Right lobe of liver (tissue), 4 donors: ENCODE results near the gene SHC3.

Experiments used
- CTCF ChIP-seq, 4 donors: fragments of 200-600 bp in 3 of 4; fragments of 450-650 bp in 1 of 4; IDR thresholded peaks; one replicate each; pipeline versions ENCODE4 v1.5.1 to v1.8.0; 2016 to 2022; ENCODE audit warnings: antibody characterized with exemption in 4 of 4, mild to moderate bottlenecking in 2 of 4
- POLR2A ChIP-seq: fragments of 450-650 bp; IDR thresholded peaks from one replicate; pipeline ENCODE4 v1.6.1; 2017; ENCODE audit warnings: antibody characterized with exemption, mild to moderate bottlenecking
- donor health status: DM: no; HTN: no; CAD: no.
- donor health status: DM: no; HTN: no; CAD: no.
- donor health status: DM: no; HTN: yes; CAD: no.

GRCh38 chr9:89021154-89021803, 157.3 kb downstream of the SHC3 start:
- TF ChIP-seq CTCF (IDR thresholded peaks at IDR 0.05) (no peak), POLR2A (no peak)
